ENCODE results near the gene IL10RA.
A peak's percentile ranks its signal among the peaks of the same experiment; 100 is the strongest.
"Not testable (repeated sequence)": the region's sequence is repeated elsewhere in the genome, so short reads cannot be mapped to it uniquely, and the experiment has no call there.

Gene IL10RA

DNA sequence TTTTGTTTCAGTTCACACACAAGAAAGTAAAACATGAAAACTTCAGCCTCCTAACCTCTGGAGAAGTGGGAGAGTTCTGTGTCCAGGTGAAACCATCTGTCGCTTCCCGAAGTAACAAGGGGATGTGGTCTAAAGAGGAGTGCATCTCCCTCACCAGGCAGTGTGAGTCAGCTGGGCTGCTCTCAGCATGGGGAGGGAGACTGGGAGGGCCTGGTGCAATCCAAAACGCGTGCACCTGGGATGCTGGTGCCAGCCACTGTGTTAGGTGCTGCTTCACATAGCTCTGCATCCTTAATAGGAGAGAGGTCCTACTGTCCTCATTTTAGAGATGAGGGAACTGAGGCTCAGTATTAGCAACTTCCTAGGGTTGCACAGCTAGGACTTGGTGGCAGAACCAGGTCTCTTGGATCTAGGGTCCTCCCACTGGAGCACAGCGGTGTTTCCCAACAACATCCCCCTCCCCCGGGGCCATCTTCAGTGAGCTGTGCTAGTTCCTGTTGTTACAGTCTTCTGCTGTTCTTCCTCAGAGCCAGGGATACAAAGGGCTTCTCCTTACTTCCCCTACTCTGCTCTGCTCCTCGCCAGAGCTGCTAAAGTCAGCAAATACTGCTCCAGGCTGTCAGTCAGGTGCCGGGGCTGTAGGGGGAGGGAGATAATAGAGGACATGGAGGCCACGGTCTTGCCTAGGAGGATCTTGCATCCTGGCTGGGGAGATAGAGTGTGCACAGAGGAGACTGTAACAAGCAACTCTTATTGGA is 8.0 kb downstream of the IL10RA start:
- DNase-seq = no peak

DNA sequence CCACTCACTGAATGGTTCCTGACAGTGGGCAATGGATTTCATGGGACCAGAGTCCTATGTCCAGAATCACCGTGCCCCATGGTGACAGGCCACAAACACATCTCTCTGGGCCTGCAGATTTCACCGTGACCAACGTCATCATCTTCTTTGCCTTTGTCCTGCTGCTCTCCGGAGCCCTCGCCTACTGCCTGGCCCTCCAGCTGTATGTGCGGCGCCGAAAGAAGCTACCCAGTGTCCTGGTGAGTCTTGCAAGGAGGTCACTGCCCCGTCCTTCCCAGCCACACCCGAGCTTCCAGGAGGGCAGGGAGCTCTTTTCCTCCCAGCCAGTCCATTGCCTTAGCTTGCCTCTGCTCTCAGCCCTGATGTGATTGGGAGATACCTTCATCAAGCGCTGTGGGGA is 9.3 kb downstream of the IL10RA start:
- no peak for DNase-seq

DNA sequence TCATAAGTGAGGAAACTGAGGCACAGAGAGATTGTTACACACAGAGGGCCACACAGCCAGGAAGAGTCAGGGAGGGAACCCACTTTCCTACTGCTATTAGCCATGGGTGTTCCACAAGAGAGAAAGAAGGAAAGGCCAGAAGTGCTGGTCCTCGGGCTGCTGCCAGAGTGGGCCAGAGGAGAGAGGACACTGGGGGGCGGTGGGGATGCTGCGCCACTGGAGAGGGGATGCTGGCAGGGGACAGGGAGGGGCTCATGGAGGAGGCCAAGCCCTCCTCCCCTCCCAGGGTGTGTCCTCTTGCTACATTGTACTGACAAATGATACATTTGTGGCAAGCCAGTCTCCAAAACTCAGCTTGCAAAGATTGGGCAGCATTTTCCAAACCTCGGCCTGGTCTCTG is 9.9 kb downstream of the IL10RA start:
- no peak for DNase-seq

DNA sequence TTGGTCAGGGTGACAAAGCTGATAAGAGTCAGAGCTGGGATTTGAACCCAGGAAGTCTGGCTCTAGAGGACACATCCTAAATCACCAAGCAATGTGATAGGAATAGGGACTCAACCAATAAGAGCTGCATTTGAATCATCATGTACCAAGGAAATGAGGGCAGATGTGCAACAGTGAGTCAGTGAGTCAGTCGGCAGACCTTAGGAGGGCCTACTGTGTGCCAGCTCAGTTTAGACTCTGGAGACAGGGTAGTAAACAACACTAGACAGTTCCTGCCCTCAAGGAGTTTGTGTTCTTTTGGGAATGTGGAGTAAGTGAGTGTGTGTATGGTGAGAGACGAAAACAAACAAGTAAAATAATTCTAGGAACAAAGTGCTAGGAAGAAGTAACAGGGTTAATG is 11.2 kb downstream of the IL10RA start:
- no peak for DNase-seq

DNA sequence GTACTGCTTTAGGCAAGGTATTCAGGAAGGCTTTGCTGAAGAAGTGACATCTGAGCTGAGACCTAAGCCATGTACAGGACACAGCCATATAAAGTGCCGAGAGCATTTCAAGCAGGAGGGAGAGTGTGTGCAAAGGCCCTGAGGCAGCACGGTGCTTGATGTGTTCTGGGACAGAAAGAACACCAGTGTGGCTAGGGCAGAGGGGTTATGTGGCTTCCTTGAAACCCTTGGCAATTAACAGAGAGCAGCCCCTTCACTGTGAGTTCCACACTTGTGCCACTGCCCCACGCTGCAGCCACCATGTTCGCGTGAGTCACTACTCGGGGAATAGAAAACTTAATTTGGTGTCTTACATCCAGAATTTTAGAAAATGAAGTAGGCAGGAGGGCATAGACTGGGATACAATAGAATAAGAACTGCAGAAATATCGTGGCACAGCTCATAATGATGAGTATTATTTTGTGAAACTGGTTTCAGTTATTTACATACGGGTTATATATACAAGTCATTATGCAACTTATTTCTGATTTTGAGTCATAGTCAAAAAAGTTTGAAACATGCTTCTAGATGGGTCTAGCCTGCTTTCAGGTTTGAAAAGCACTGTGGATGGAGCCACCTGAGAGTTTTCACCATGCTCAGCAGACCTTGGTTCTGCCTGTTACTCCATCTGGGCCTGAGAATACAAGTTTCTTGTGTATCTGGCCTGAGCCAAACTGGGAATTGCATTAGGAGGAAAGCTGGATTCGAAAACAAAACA is 11.8 kb downstream of the IL10RA start:
- DNase-seq = no peak

DNA sequence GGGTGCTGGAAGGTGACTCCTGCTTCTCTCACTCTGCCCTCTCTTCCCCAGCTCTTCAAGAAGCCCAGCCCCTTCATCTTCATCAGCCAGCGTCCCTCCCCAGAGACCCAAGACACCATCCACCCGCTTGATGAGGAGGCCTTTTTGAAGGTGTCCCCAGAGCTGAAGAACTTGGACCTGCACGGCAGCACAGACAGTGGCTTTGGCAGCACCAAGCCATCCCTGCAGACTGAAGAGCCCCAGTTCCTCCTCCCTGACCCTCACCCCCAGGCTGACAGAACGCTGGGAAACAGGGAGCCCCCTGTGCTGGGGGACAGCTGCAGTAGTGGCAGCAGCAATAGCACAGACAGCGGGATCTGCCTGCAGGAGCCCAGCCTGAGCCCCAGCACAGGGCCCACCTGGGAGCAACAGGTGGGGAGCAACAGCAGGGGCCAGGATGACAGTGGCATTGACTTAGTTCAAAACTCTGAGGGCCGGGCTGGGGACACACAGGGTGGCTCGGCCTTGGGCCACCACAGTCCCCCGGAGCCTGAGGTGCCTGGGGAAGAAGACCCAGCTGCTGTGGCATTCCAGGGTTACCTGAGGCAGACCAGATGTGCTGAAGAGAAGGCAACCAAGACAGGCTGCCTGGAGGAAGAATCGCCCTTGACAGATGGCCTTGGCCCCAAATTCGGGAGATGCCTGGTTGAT is 12.6 kb downstream of the IL10RA start:
- no peak for DNase-seq

DNA sequence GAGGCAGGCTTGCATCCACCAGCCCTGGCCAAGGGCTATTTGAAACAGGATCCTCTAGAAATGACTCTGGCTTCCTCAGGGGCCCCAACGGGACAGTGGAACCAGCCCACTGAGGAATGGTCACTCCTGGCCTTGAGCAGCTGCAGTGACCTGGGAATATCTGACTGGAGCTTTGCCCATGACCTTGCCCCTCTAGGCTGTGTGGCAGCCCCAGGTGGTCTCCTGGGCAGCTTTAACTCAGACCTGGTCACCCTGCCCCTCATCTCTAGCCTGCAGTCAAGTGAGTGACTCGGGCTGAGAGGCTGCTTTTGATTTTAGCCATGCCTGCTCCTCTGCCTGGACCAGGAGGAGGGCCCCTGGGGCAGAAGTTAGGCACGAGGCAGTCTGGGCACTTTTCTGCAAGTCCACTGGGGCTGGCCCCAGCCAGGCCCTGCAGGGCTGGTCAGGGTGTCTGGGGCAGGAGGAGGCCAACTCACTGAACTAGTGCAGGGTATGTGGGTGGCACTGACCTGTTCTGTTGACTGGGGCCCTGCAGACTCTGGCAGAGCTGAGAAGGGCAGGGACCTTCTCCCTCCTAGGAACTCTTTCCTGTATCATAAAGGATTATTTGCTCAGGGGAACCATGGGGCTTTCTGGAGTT is 13.3 kb downstream of the IL10RA start:
- no peak for DNase-seq

DNA sequence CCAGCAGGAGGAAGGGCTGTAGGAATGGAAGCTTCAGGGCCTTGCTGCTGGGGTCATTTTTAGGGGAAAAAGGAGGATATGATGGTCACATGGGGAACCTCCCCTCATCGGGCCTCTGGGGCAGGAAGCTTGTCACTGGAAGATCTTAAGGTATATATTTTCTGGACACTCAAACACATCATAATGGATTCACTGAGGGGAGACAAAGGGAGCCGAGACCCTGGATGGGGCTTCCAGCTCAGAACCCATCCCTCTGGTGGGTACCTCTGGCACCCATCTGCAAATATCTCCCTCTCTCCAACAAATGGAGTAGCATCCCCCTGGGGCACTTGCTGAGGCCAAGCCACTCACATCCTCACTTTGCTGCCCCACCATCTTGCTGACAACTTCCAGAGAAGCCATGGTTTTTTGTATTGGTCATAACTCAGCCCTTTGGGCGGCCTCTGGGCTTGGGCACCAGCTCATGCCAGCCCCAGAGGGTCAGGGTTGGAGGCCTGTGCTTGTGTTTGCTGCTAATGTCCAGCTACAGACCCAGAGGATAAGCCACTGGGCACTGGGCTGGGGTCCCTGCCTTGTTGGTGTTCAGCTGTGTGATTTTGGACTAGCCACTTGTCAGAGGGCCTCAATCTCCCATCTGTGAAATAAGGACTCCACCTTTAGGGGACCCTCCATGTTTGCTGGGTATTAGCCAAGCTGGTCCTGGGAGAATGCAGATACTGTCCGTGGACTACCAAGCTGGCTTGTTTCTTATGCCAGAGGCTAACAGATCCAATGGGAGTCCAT is 14.1 kb downstream of the IL10RA start:
- DNase-seq = no peak

DNA sequence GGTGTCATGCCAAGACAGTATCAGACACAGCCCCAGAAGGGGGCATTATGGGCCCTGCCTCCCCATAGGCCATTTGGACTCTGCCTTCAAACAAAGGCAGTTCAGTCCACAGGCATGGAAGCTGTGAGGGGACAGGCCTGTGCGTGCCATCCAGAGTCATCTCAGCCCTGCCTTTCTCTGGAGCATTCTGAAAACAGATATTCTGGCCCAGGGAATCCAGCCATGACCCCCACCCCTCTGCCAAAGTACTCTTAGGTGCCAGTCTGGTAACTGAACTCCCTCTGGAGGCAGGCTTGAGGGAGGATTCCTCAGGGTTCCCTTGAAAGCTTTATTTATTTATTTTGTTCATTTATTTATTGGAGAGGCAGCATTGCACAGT is 14.6 kb downstream of the IL10RA start:
- DNase-seq = no peak

DNA sequence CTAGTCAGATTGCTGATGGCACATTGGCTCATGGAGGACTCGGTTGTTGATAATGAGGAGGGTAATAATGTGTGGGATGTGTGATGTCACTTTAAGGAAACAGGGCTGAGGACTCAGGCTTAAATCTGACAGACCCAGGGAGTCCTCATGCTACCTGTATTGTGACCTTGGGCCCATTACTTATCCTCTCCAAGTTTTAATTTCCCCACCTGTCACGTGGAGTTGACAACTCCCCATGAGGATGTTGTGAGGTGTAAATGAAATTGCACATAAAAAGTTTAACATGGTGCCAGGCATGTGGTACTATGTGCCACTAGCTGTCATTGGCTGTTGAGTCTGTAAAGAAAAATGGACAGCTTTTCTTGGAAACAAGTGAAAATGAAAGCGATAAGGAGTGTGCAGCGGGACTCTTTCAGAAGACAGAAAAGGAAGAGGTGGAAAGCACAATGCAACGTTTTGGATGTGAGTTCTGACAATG is 15.3 kb downstream of the IL10RA start:
- no peak for DNase-seq

DNA sequence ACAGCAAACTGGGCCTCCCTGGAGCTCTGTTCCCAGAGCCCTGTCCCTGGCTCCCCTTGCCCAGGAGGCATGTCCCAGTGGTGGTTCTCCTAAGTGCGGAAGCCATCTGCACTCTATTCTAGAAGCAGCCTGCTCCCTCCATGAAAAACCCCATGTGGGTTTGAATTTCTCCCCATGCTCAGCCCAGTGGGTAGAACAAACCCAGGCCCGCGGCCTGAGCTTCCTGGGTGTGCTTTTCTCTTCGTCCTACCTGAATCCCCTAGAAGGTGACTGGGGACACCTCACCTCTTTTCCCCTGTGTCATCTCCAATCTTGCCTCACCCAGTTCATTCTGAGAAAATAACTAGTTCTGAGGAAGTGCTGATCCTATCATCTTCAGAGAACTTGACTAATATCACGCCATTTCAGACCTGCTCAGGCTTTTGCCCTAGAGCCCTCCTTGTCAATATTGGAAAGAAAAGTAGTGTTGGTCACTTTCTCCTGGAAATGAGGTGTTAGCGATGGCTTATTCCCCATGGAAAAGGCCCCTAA is 15.9 kb downstream of the IL10RA start:
- no peak for DNase-seq

DNA sequence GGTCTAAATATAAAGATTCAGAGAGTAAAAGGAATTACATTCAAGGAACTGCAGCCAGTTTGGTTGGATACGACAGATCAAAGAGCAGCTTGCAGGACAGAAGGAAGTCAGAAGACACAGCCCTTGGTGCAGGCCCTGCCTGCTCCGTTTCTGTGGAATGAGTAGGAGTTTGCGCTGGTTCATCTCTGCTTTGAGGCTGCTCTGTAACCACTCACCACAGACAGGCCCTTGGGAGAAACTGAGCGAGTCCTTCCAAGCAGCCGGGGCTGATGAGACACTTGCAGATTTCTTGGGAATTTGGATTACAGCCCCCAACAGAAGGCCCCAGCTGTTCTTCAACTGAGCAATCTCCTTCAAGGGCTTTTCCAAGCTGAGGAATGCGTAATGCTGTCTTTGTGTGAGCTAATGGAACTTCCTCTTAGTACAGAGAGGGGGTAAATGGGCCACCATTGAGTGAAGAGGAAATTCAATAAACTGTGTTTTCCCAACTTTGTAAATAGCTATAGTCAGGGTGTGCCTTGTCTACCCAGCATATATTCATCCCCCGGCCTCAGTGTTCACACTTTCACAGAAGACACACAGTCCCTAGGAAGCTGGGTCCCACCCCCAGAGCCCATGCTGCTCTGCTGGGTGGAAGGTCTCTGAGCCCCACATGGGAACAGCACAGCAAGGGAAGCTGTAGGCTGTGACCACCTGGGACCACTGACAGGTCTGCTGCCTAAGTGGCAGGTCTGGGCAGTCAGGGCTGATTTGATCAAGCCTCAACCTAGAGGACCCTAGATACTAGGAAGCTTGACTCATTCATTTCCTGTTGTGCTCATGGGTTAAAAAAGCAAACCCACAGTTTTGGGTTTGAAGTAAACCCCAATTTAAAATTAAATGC is 16.6 kb downstream of the IL10RA start:
- DNase-seq = peak; percentile 60

DNA sequence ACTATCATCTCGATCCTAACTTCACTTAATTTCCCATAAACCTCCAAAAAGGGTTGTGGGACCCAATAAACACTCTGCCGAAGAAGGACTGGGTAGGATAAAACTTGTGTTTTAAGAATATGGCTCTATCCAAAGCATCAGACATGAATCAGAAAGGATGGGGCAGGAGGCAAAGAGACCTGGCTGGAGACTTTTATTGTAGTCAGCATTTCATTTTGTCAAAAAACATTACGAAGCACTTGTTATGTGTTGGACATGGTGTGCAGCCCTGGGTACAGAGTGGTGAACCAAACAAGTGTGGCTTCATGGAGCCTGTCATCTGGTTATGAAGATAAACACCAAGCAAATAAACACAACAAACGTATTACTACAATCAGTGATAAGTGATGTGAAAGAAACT is 17.3 kb downstream of the IL10RA start:
- DNase-seq = no peak

DNA sequence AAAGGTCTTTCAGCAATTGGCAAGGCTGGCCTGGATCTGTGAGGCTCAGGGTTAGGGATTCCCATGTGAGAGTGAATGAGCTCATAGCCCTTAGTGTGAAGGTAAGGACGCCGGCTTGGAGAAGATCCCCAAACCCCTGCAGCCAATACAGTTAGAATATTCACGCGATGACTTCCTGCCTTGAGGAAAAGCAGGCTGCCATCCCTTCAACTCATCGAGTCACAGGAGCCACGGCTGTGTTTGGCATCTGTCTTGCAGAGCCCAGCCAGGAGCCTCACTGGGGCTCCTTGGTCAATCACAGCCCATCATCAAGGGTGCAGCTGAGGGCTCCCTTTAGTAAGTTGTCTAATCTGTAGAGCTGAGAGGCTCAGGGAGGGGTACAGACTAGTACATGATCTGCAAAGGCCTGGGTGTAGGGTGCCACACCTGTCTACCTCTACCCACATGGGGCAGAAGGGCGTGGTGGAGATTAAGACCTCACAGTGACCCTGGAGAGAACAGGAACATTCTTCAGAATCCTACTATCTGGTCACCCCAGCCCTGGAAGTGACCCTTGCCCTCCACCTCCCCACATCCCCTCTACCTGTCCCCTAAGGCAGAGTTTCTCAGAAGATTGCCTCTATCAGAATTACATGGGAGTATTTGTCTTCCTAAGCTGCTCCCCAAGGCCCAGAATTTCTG is 18.5 kb downstream of the IL10RA start:
- no peak for DNase-seq

DNA sequence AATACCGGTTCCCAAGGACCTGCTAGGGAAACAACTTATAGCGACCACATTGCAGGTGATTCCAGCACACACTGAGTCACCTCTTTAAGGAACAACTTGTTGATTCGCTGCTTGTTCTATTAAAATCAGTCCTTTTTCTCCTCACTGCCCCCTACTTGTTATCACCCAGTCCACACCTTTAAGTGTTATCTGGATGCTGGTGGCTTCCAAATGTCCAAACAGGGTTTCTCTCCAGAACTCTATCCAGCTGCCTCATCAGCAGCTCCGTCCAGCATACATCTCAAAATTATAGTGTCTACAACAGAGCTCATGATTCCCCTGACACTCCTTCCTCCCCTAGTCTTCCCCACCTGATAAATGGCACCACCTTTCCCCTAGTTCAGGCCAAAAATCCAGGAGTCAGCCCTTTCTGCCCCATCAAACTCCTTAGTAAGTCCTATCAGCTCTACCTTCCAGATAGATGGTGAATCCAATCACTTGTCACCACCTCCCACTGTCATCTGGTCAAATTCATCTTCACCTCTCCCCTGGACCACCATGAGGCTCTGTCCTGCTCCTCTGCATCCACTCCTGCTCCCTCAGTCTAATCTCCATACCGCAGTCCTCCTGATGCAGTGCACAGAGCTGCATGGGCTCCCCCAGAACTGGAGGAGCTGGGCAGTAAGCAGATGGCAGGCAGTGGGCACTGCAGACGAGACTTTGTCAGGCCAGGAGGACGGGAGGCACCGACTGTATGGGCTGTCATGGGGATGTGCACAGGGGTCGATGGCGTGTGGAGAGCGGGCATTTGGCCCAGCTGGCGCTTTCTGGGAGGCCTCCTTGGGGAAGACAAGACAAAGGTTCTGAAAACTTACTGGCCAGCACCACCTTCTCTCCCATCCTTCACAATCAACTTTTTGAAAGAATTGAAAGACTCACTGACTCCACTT is 19.3 kb downstream of the IL10RA start:
- DNase-seq = no peak

DNA sequence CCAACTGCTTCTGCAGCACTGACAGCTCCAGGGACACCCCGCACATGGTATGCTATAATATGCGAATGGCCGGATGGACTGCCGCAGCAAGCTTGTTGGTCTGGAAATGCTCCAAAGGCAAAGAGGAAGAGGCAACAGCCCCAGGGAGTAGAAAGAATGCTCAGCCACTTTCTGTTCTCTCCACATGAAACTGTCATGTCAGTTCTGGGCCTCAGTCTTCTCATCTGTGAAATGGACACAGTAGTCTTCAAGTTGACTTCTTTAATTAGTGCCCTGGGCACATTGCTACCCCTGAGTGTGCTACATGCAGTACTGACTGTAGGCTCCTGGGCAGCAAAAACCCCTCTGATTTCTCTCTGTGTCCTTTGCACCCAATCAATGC is 19.9 kb downstream of the IL10RA start:
- DNase-seq = no peak

DNA sequence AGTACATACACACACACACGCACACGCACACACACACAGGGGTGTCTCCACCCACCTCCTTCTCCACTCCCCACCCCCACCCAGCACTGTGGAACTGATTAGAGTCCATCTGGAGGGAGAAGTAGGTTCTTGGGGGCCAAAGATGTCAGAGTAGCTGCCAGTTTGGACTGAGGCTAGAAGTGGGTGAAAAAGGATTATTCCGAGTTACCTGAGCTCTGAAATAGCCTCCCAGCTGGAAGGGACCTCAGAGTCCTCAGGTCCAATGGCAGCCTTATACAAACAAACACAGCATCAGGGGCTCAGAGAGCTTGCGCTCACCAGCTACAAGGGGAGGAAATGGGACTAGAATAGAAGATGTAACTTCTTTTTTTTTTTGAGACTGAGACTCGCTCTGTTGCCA is 20.8 kb downstream of the IL10RA start:
- no peak for DNase-seq

DNA sequence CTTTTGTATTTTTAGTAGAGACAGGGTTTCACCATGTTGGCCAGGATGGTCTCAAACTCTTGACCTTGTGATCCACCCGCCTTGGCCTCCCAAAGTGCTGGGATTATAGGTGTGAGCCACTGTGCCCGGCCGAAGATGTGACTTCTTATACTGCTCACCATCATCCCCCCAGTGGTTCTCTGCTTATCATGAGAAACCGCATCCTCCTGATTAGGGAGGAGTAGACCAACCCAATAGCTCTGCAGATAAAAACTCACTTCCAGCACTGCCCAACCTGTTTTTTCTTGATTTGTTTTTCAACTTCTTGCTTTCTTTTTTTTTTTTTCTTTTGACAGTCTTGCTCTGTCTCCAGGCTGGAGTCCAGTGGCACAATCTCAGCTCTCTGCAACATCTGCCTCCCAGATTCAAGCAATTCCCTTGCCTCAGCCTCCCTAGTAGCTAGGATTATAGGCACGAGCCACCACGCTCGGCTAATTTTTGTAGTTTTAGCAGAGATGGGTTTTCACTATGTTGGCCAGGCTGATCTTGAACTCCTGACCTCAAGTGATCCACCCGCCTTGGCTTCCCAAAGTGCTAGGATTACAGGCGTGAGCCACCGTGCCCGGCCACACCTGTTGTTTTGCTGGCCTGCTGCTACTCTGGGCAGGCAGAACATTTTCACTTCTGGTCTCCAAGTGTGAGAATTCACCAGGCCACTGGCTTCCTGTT is 21.5 kb downstream of the IL10RA start:
- DNase-seq = not testable (repeated sequence)

Data from left hindlimb (tissue), 1 donor.